ENCODE results near the gene SLC5A7. TPM values are rescaled to one million over a fixed set of nuclear protein-coding genes. Genes with fewer than 3 reads are reported as not detected.

SLC5A7 gene
- total and polyA plus RNA-seq, 2 donors = 0.05 TPM

DNA sequence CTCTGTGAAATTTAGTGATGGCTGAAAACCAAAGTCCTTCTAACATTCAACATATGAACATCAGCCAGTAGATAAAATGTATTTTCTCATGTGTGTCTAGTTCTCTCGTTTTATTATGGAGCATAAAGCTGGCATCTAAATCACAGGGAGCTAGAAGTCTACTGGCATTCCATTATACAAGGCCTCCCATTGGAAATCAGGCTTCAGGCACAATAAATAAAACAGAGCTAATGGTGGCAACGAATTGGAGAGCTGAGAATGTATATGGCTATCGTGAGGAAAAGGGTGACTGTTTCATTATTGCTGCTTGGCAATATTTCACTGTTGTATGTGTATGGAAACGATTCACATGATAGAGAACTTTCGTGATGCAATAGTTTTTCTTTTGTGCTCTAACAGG is 62.4 kb downstream of the SLC5A7 start:
- Histone ChIP-seq H3K4me1 (ENCODE audit: control insufficient read depth in 2 of 2, insufficient read depth in 2 of 2, low read length in 2 of 2) (no peaks in the 10 kb centered on the region), H3K9me3 (ENCODE audit: control insufficient read depth in 2 of 2, insufficient read depth in 1 of 2, low read length in 1 of 2) (no peaks in the 10 kb centered on the region), H3K27ac (ENCODE audit: low read depth in 1 of 2, low read length in 1 of 2) (no peak overlapping the region), H3K36me3 (ENCODE audit: control insufficient read depth in 2 of 2, insufficient read depth in 2 of 2, low read length in 1 of 2) (no peaks in the 10 kb centered on the region), H3K4me3 (ENCODE audit: low read length in 2 of 2) (no peak overlapping the region), H3K27me3 (ENCODE audit: control insufficient read depth in 2 of 2, insufficient read depth in 1 of 2, low read length in 1 of 2) (no peaks in the 10 kb centered on the region)
- WGBS = 88% methylated on average over 5 of the region's 5 CpGs
- DNase-seq (ENCODE audit: low read depth in 6 of 9, low spot score in 9 of 9) = no peak

DNA sequence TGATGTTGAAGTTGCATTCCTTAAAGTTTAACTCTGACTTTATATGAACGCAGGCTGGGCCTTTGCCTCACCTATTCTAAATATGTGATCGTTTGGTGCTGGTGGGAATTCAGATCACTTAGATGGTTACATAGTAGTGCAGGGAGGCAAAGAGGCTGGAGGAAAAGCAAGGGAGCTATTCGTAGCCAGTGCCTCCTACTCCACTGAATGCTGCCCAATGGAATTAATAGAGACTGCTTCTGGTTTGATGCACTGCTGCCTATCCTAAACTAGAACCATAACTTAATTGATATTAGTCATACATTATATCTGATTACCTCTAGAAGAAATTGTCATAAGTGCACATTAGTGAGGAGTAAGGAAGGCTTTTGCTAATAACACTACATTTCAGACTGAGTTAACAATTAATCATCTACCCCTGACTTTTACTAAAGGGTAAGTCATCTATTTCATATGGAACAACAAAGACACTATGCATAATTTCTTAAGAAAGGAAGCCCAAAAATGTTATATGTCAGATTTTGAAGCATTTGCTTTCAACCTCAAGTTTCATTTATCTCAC is 72.3 kb downstream of the SLC5A7 start:
- 94% methylated on average over 3 of the region's 3 CpGs for WGBS

DNA sequence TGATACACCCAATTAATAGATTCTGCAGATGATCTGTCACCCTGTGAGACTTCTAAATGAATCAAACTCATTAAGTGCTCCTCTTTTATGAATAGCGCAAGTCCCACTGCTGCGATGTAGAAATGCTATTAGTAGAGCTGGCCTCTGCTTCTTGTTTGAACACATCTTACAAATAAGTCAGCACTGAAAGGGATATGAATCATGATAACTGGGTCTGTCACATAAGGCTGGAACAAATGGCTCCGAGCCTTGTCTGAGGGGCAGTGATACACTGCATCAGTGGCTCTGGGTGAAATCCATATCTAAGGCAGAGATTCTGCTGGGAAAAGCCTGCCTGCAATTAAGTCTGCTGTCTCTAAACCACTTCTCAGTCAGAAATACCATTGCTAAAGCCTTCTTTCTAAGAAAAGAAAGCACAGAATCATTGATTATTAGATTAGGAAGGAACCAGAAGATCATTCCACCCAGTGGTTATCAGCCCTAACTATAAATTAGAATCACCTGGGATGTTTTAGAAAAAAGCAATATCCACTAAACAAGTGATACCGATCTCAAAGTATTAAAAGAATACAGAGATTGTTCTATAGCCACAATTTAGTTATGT is 75.2 kb downstream of the SLC5A7 start:
- DNase-seq (ENCODE audit: low read depth in 6 of 9, low spot score in 9 of 9) = no peak
- no peaks in the 10 kb centered on the region for H3K9me3 ChIP-seq (ENCODE audit: control insufficient read depth in 2 of 2, insufficient read depth in 1 of 2, low read length in 1 of 2)
- H3K4me3 ChIP-seq (ENCODE audit: low read length in 2 of 2) = no peak overlapping the region
- no peaks in the 10 kb centered on the region for H3K36me3 ChIP-seq (ENCODE audit: control insufficient read depth in 2 of 2, insufficient read depth in 2 of 2, low read length in 1 of 2)
- 71% methylated on average over 4 of the region's 4 CpGs for WGBS
- no peak overlapping the region for H3K27ac ChIP-seq (ENCODE audit: low read depth in 1 of 2, low read length in 1 of 2)
- H3K27me3 ChIP-seq (ENCODE audit: control insufficient read depth in 2 of 2, insufficient read depth in 1 of 2, low read length in 1 of 2) = no peaks in the 10 kb centered on the region
- H3K4me1 ChIP-seq (ENCODE audit: control insufficient read depth in 2 of 2, insufficient read depth in 2 of 2, low read length in 2 of 2) = no peaks in the 10 kb centered on the region

More for the DNA sequence above, 72.3 kb downstream of the SLC5A7 start:
- Histone ChIP-seq H3K9me3 (ENCODE audit: control insufficient read depth in 2 of 2, insufficient read depth in 1 of 2, low read length in 1 of 2) (no peaks in the 10 kb centered on the region), H3K27ac (ENCODE audit: low read depth in 1 of 2, low read length in 1 of 2) (no peak overlapping the region), H3K4me3 (ENCODE audit: low read length in 2 of 2) (no peak overlapping the region), H3K36me3 (ENCODE audit: control insufficient read depth in 2 of 2, insufficient read depth in 2 of 2, low read length in 1 of 2) (no peaks in the 10 kb centered on the region), H3K4me1 (ENCODE audit: control insufficient read depth in 2 of 2, insufficient read depth in 2 of 2, low read length in 2 of 2) (no peaks in the 10 kb centered on the region), H3K27me3 (ENCODE audit: control insufficient read depth in 2 of 2, insufficient read depth in 1 of 2, low read length in 1 of 2) (no peaks in the 10 kb centered on the region)
- no peak for DNase-seq (ENCODE audit: low read depth in 6 of 9, low spot score in 9 of 9)

Other genes with a start within 250 kb of the SLC5A7 start
- gene RGPD4, start 159.6 kb upstream of the SLC5A7 start, total RNA-seq = 0.19 TPM
- gene RGPD4, start 159.6 kb upstream of the SLC5A7 start, polyA plus RNA-seq = 0.05 TPM